Sciatic nerve (tissue), 2 donors: ENCODE data around the gene AOAH. TPM values are rescaled to one million over a fixed set of nuclear protein-coding genes. Genes with fewer than 3 reads are reported as not detected.

Source experiments
- ATAC-seq: fragments of 200-7000 bp; cut with Tn5 transposase; one replicate; pipeline ENCODE4 v1.9.1; 2020; ENCODE audit warnings: mild to moderate bottlenecking, moderate library complexity
- DNase-seq: peaks from one replicate; pipeline ENCODE4 v3.0.0-alpha.2; 2020; ENCODE audit warnings: low spot score
- intact Hi-C: fragments of 100-400 bp; cut with DNase I; formaldehyde crosslinking; loops from one replicate; pipeline ENCODE4 v1.14.2; 2022
- total RNA-seq: library from RNA; stranded (reverse); fragmentation: NEBNext Ultra II Directional; extraction: Animal tissue kit (Norgen Biotek cat#: 25700); gene quantifications from one replicate; pipeline ENCODE4 v1.2.1, GENCODE V29; 2021
- donor health status: DM: no; HTN: no; CAD: no.
- donor health status: DM: no; HTN: no; CAD: no.

The AOAH gene
- total RNA-seq, 1 donor from 2014 or later: 20.6 TPM

GRCh38 chr7:36535866-36536664, 188.2 kb downstream of the AOAH start:
- intact Hi-C loops: no loop called here
- ATAC-seq: no peak
- DNase-seq: no peak

- no peak for DNase-seq
- intact Hi-C loops: no loop called here
- ATAC-seq: peak; percentile 24
Observed at GRCh38 chr7:36533717-36534116, 190.6 kb downstream of the AOAH start.

GRCh38 chr7:36532981-36533499, 191.3 kb downstream of the AOAH start:
- DNase-seq (no peak), ATAC-seq (no peak)
- intact Hi-C loops: no loop called here

DNA sequence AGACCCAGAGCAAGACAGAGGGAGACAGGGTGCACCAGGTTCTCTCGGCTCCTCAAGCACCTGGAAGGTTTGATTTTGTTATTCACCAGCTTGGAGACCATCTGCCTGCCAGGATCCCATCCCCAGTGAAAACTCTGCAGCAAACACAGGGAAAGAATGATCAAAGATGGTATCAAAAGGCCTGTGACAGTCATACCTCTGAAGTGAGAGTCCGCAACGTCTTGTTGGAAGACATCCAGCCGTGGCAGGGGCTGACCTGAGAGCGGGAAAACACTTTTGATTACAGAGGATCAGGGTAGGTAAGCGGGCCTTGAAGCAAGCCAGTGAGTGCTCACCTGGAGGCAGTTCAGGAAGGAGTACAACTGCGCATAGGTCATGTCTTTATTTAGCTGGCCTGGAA, 192.3 kb downstream of the AOAH start:
- ATAC-seq (no peak), DNase-seq (no peak)
- intact Hi-C loops: no loop called here

DNA sequence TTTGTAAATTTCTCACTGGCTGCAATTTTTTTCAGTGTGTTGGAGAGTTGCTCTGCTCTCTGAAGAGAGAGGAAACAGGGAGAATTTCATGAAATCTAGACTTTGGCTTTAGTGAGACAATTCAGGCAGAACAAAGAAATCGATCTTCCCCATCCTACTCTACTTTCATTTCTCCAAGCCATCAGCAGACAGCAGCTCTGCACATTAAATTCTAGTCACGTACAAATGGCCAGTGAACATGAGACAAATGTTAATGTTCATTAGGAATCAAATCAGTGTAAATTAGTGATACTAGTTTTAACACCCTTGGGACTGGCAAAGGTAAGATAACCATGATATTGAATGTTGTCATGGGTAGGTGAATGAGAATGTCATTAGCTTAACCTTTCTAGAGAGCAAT, 193.8 kb downstream of the AOAH start:
- DNase-seq: no peak
- ATAC-seq: no peak
- intact Hi-C loops: no loop called here

- intact Hi-C loops: no loop called here
- ATAC-seq: no peak
- DNase-seq: no peak
Observed at GRCh38 chr7:36527549-36527913, 196.8 kb downstream of the AOAH start.

DNA sequence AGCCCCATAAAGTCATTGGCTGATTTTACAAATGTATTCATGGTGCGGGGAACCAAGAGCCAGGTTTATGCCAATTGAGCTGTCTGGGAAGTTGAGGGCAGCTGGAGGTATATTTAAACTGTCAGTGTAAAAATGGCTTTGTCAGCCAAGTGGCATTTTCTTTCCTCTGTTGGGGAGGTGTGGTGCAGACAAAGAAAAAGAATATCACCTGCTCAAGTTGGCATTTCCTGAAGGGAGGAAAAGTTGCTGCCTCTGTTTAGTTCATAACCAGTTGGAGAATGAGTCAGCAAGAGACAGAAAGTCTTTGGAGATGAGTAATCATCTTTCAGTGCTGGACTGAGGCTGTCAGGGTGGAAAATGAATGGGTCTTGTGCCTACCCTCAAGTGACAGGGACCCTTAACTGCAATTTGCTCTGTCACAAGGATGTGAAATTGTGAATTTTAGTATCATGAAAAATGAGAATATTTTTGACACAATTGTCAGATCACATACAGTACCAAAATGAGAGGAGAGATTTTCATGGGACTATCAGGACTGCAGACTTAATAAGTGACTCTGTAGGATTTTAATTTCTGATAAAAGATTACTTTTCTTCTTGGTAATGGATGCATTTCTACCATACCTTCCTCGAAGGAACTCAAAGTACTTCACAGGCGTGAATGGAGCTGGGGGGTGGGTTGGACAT, 197.3 kb downstream of the AOAH start:
- ATAC-seq (no peak), DNase-seq (no peak)
- intact Hi-C loops: loop anchor here (1.0 kb wide), 1 partner anchor 24 kb away; no protein-coding TSS in a partner anchor

DNA sequence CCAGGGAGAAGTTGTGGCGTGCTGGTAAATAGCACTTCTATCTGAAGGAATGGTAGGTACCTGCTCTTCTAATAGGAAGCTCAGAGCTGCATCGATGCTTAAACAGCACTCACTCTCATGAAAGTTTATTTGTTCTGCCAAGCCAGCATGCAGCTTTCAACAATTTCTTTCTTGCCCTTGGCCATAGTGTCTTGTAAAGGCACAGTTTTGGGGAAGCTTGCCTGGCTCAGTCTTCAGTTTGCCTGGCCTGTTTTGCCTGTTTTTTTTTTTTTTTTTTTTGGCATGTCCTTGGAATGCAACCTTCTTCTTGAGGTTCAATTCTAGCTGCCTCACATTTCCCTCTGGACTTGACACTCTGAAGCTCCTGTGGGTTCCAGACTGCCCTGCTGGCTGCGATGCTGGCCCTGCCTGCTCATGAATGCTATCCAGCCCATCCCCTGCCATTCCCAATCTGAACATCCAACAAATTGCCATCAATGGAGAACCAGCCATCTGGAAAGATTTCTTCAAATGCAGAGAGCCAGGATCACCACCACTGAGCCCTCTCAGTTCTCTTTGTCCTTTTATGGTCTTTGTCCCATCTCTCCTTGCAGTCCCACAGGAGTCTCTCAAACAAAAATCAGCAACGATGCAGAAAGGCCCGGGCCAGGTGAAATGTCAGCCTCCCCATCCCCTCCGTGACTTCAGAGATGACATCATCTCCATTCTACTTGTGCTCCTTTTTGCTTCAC, 200.8 kb downstream of the AOAH start:
- ATAC-seq: no peak
- no peak for DNase-seq
- intact Hi-C loops: no loop called here

DNA sequence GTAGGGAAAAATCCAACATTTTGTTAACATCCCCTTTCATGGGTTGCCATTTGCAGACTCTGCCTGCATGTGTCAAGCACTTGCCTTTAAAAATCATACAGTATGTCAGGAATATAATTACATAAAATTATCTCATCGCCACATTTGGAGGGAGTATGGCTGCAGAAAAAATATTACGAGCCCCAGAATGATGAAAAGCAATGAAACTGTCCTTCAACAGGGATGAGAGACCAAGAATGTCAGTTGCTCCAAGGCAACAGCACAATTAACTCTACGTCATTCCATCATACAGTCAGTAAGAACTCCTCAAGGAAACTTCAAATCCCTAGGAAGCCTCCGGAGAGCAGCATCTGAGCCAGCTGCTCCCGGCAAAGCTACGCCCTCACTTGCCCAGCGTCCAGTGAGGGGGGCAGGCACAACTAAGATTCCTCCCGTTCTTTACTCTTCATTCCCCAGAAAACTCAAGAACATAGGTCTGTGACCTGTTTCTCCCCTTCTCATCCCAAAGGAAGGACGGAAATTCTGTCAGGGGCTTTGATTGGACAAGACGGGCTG, 201.8 kb downstream of the AOAH start:
- ATAC-seq: peak; percentile 58
- DNase-seq: no peak
- intact Hi-C loops: no loop called here

- intact Hi-C loops: no loop called here
- ATAC-seq: no peak
- DNase-seq: no peak
Observed at GRCh38 chr7:36521911-36522310, 202.4 kb downstream of the AOAH start.

DNA sequence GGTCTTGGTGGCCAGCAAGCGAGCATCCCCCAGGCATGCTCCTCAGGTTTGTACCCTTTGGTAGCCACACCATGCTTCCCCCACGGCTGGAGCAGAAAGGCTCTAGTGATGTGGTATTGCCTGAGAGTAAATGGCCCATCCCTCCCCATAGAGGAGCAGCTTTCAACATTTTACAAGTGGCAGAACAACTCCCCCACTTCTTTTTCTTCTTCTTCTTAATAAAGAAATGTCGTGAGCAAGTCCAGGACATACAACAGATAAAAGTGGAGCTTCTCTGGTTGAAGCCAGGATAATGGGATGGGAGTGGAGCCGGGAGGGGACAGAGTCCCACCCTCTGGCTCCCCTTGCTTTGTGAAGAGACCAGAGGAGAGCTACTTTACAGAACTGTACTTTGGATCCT, 203.2 kb downstream of the AOAH start:
- DNase-seq (no peak), ATAC-seq (no peak)
- intact Hi-C loops: no loop called here

- DNase-seq (no peak), ATAC-seq (no peak)
- intact Hi-C loops: no loop called here
Observed at GRCh38 chr7:36515847-36516246, 208.4 kb downstream of the AOAH start.

- DNase-seq (no peak), ATAC-seq (peak; percentile 62)
- intact Hi-C loops: no loop called here
Observed at GRCh38 chr7:36514289-36515243, 209.7 kb downstream of the AOAH start.

DNA sequence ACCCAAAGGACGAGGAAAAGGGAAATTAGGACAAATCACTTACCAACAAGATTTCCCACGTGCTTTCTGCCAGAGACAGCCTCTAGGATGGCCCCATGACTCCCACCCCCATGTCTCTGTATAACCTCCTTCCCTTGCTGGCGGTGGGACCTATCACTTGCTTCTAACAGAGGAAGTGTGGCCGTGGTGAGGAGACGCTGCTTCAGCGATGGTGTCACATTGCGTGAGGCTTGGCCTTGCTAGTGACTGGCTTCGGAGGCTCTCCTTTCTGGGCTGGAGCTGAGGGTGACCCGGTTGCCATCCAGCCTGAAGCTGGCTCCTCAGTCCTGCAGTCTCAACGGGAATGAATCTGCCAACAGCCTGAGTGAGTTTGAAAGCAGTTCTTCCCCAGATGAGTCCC, 210.9 kb downstream of the AOAH start:
- ATAC-seq: no peak
- intact Hi-C loops: no loop called here

GRCh38 chr7:36512616-36513015, 211.7 kb downstream of the AOAH start:
- intact Hi-C loops: no loop called here
- no peak for DNase-seq
- no peak for ATAC-seq

More for the DNA sequence above, 210.9 kb downstream of the AOAH start:
- DNase-seq: no peak

- ATAC-seq: no peak
- intact Hi-C loops: no loop called here
- DNase-seq: no peak
Observed at GRCh38 chr7:36509962-36510361, 214.3 kb downstream of the AOAH start.

- no peak for ATAC-seq
- intact Hi-C loops: no loop called here
- DNase-seq: no peak
Observed at GRCh38 chr7:36507475-36508440, 216.5 kb downstream of the AOAH start.
